Measurements from ENCODE around the gene ABCA12.

Gene ABCA12

GRCh38 chr2:215138479-215138878 lies at the start of gene ABCA12:
Gene ABCA12, minus strand, starts transcription at chr2:215138626. Its CDS starts 418 bp downstream, at chr2:215138208.
- no peak for TF ChIP-seq CTCF (IDR thresholded peaks at IDR 0.05)

- TF ChIP-seq CTCF (IDR thresholded peaks at IDR 0.05): no peak
Measured at GRCh38 chr2:215188078-215188477, 49.7 kb upstream of the ABCA12 start.

- TF ChIP-seq CTCF (IDR thresholded peaks at IDR 0.05): no peak
Measured at GRCh38 chr2:215186021-215186420, 47.6 kb upstream of the ABCA12 start.

GRCh38 chr2:215178121-215178520 lies 39.7 kb upstream of the ABCA12 start:
- TF ChIP-seq CTCF (IDR thresholded peaks at IDR 0.05): no peak

- no peak for TF ChIP-seq CTCF (IDR thresholded peaks at IDR 0.05)
Measured at GRCh38 chr2:215171796-215172195, 33.4 kb upstream of the ABCA12 start.

GRCh38 chr2:215171151-215171550 lies 32.7 kb upstream of the ABCA12 start:
- TF ChIP-seq CTCF (IDR thresholded peaks at IDR 0.05): no peak

GRCh38 chr2:215161301-215161829 lies 22.9 kb upstream of the ABCA12 start:
- no peak for TF ChIP-seq CTCF (IDR thresholded peaks at IDR 0.05)

GRCh38 chr2:215160081-215160480 lies 21.7 kb upstream of the ABCA12 start:
- TF ChIP-seq CTCF (IDR thresholded peaks at IDR 0.05): no peak
